Measurements from ENCODE around the gene PRDM15.

Gene PRDM15

DNA sequence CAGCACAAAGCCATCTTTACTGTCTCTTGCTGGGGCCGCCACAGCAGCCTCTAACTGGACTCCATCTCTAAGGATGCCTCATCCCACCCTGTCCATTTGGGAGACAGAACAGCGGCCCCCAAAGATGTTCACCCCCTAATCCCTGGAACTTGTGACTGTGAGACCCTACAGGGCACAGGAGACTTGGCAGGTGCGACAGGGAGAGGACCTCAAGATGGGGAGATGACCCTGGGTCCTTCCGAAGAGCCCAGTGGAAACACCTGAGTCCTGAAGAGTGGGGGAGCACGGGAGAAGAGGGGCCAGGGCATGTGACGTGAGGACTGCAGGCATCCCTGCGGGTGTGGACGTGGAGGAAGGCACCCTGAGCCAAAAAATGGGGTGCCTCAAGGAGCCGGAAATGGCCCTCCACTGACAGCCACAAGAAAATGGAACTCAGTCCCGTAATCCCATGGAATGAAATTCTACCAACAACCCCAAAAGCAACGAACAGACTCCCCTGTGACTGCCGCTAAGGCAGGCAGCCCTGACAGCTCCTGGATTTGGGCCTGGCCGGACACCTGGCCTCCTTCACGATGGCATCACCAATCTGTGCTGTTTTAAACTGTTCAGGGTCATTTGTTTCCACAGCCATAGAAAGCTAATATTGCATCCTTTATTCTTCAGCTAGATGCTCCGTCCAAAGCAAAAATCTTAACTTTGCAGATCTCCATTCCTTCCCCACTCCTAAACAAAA lies 40.7 kb upstream of the PRDM15 start:
- TF ChIP-seq JUND (IDR thresholded peaks at IDR 0.05; ENCODE audit: low read depth): no peak
- in situ Hi-C loops (cut with HindIII; ENCODE audit: low pct_unique_long_range_greater_than_20kb, low sequenced_read_pairs): no loop called here
- no peak for DNase-seq (ENCODE audit: low read depth in 1 of 2, low spot score in 1 of 2)

DNA sequence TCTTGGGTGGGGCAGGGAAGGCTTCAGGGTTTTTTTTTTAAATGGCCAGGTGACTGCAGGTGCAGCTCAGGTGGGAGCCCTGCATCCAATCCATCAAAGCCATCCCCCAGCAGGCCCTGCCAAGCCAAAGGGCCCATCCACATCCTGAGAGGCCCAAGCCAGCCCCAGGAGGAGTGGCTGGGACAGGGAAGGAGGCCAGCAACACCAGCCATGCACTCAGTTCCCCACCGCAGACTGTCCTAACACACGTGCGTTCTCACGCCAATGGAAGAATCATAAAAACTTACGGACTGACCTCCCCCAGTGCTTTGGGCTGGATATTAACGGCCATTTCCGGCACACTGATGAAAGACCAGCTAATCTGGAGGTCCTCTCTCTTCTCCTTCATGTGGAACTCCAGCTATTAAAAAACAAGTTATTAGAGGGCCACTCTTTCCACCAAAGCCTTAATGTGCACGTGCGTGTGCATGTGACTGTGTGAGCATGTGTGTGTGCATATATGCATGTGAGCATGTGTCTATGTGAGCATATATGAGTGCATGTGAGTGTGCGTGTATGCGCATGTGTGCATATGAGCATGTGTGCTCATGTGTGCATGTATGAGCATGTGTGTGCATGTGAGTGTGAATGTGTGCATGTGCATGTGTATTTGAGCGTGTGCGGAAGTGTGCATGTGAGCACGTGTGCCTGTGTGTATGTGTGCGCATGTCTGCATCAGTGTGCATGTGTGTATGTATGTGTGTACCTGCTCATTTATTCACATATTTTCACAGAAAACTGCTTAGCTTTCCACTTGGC lies 39.6 kb upstream of the PRDM15 start:
- in situ Hi-C loops (cut with HindIII; ENCODE audit: low pct_unique_long_range_greater_than_20kb, low sequenced_read_pairs): no loop called here

DNA sequence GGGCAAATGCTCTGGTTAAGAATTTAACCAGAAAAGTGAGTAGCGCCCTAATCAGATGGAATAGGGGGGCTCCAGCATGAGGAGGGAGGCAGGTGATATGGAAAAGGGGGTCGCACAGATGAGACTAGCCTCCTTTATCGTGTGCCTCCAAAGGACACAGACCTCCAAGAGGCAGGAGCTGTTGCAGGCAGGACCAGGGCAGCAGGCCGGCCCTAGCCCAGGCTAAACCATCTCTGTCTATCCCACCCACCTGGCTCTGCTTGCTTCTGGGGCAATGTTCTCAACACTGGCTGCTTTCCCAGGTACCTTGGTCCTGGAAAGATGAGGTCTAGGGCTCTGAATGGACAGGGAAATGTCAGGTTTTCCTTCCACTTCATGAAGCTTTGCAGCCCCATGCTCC lies 38.4 kb upstream of the PRDM15 start:
- DNase-seq (ENCODE audit: low read depth in 1 of 2, low spot score in 1 of 2): no peak
- in situ Hi-C loops (cut with HindIII; ENCODE audit: low pct_unique_long_range_greater_than_20kb, low sequenced_read_pairs): no loop called here
- TF ChIP-seq JUND (IDR thresholded peaks at IDR 0.05; ENCODE audit: low read depth): no peak

More for the DNA sequence above, 39.6 kb upstream of the PRDM15 start:
- no peak for TF ChIP-seq JUND (IDR thresholded peaks at IDR 0.05; ENCODE audit: low read depth)
- DNase-seq (ENCODE audit: low read depth in 1 of 2, low spot score in 1 of 2): no peak

DNA sequence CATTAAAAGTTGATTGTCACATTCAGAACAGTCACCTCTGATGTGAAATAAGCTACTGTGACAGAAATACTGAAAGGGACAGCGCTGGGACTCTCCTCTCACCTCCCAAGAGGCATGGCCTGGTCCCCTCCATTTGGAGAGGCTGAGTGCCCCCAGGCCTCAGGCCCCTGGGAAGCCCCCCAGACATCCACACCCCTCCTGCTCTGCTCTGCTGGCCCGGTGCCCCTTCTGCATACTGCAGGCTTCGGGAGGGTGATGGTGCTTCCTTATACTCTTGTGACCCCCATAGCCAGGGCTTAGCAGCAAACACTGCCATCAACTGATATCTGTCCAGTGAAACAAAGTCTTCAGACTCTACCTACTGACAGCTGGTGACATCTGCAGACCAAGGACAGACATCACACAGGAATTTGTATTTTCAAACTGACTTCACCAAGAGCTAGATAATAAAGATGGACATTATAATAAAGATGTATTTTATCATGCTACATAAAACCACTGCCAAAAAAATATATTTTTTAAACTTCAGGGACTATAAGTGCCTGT lies 37.8 kb upstream of the PRDM15 start:
- DNase-seq (ENCODE audit: low read depth in 1 of 2, low spot score in 1 of 2): no peak
- in situ Hi-C loops (cut with HindIII; ENCODE audit: low pct_unique_long_range_greater_than_20kb, low sequenced_read_pairs): no loop called here
- no peak for TF ChIP-seq JUND (IDR thresholded peaks at IDR 0.05; ENCODE audit: low read depth)

DNA sequence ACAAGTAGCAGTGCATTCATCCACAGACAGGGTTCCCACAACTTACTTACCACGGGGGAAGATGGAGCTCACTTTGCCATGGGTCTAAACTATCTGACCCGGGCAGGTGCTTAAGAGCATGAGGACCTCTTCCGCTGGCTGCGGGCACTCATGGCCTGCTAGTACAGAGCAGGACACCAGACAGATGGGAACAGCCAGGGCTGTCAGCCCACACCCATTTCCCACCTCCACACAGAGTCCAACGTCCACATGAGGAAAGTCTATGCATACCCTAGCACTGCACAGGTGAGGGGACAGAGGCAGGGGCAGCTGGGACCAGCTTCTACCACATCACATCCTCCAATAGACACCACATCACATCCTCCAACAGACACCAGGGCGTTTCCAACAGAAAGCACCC lies 35.8 kb upstream of the PRDM15 start:
- in situ Hi-C loops (cut with HindIII; ENCODE audit: low pct_unique_long_range_greater_than_20kb, low sequenced_read_pairs): no loop called here
- TF ChIP-seq JUND (IDR thresholded peaks at IDR 0.05; ENCODE audit: low read depth): no peak
- no peak for DNase-seq (ENCODE audit: low read depth in 1 of 2, low spot score in 1 of 2)

DNA sequence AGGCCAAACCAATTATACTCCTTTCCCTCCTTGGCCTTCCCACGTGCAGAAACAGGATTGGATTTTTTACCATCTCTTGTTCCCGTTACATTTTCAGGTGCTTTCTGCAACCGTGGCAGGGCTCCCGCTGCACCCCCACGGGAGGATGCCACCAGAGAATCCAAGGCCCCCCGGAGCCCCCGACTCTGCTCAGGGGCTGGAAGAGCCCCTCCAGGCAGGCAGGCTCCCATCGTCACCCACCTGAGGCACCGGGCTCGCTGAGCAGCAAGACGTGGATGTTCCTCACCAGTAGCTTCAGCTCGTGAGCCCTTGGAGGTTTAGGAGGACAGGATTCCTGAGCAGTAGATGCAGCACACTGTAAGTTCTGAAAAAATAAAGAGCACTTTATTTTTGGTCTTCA lies 35.2 kb upstream of the PRDM15 start:
- in situ Hi-C loops (cut with HindIII; ENCODE audit: low pct_unique_long_range_greater_than_20kb, low sequenced_read_pairs): no loop called here
- no peak for DNase-seq (ENCODE audit: low read depth in 1 of 2, low spot score in 1 of 2)
- TF ChIP-seq JUND (IDR thresholded peaks at IDR 0.05; ENCODE audit: low read depth): no peak

DNA sequence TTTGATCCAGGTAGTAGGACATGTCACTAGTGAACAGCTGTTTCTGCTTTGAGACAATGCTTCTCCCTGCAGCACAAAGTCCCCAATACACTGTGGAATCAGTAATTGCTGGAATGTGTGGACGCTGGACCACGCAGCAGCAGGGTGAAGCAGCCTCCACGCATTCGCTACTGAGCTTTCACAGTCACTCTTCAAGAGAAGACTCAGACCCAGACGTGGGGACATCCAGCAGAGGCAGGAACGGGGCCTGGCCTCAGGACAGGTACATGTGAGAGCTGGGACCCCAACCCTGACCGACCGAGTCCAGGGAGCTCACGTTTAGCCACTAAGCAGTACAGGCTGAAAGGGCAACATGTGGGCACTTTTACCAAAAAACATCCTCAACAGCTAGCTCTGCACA lies 34.1 kb upstream of the PRDM15 start:
- no peak for TF ChIP-seq JUND (IDR thresholded peaks at IDR 0.05; ENCODE audit: low read depth)
- in situ Hi-C loops (cut with HindIII; ENCODE audit: low pct_unique_long_range_greater_than_20kb, low sequenced_read_pairs): no loop called here
- no peak for DNase-seq (ENCODE audit: low read depth in 1 of 2, low spot score in 1 of 2)

DNA sequence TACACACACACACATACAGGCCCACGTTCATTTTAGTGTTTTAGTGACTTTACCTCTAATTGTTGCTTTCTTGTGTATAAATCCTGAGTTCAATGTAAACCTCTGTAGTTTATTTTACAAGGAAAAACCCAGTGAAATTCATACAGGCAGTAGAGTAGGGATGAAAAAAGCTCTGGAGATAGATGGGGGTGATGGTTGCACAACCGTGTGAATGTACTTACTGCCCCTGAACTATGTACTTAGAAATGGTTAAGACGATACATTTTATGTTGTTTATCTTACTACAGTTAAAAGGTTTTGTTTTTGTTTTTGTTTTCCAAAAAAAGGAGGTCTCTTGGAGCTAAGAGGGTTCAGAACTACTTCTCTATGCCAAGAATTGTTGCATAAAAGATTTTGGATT lies 29.7 kb upstream of the PRDM15 start:
- in situ Hi-C loops (cut with HindIII; ENCODE audit: low pct_unique_long_range_greater_than_20kb, low sequenced_read_pairs): no loop called here
- DNase-seq (ENCODE audit: low read depth in 1 of 2, low spot score in 1 of 2): no peak
- TF ChIP-seq JUND (IDR thresholded peaks at IDR 0.05; ENCODE audit: low read depth): no peak

DNA sequence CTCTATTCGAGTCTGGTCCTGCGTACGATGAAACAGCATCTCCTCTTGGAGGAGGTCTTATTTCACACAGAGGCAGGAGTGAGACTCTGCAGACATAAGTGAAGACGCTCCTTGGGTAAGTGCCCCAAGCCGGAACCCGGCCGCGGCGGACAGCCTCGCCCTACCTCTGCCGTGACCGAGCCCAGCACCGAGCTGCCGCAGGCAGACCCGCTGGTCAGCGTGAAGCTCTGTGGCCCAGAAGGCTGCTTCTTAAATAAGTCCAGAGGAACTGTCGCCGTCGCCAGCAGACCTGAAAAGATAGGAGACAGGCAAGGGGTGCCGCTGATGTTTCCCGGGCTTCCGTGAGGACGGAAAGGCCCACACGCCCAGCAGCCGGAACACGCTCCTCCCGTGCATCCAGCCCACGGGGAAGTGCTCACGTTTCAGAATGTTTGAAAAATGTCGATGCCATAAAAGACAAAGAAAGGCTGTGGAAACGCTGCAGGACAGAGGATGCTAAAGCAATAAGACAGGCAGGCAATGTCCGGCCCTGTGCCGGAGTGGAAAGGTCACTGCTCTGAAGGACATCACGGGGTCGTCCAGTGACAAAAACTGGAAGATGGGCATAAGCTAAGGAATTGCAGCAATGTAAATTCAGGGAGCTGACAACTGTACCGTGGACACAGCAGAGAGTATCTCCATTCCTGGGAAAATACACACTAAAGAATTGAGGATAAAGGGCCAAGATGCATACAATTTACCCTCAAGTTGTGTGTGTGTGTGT lies 28.5 kb upstream of the PRDM15 start:
- no peak for TF ChIP-seq JUND (IDR thresholded peaks at IDR 0.05; ENCODE audit: low read depth)
- DNase-seq (ENCODE audit: low read depth in 1 of 2, low spot score in 1 of 2): no peak
- in situ Hi-C loops (cut with HindIII; ENCODE audit: low pct_unique_long_range_greater_than_20kb, low sequenced_read_pairs): no loop called here

DNA sequence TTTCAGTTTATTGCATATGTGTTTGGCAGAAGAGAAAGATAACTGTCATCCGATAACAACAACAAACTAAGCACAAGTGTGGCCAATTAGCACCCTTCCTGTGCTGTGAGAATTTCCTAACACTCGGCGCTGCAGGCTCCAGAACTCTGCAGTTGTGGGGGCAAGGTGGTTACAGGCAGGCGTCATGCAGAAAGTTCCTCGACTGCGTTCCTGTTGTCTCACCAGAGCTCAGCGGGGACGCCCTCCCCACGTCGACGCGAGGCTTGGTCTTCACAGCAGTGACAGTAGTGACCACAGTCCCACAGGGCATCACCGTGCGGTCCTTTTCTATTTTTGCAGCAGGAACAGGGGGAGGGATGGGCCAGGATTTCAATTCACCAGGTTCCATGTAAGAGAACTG lies 27.6 kb upstream of the PRDM15 start:
- in situ Hi-C loops (cut with HindIII; ENCODE audit: low pct_unique_long_range_greater_than_20kb, low sequenced_read_pairs): no loop called here
- TF ChIP-seq JUND (IDR thresholded peaks at IDR 0.05; ENCODE audit: low read depth): no peak
- no peak for DNase-seq (ENCODE audit: low read depth in 1 of 2, low spot score in 1 of 2)

DNA sequence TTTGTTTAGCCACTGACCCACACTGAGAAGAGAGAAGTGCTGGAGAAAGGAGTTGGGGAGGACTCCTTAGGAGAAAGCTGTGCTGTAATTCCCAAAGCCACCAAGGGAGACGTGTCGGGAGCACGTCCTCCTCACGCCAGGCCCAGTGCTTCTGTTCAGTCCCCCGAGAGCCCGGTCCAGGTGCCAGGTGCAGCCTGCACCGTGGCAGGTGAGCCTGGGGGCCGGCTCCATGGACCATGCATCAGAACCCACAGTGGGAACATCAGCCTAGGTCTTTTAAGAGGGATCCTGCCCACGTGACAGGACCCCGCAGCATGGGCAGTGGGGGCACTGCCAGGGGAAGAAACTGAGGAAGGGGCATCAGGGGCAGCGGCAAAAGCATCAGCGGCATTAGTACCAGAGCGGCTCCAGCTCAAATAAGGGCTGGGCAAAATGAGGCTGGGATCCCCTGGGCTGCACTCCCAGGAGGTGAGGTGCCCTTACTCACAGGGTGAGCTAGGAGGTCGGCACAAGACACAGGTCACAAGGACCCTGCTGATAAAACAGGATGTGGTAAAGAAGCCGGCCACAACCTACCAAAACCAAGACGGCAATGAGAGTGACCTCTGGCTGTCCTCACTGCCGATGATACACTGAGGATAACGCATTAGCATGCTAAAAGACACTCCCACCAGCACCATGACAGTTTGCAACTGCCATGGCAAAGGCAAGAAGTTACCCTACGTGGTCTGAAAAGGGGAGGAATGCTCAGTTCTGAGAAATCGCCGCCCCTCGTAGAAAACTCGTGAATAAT lies 24.6 kb upstream of the PRDM15 start:
- TF ChIP-seq JUND (IDR thresholded peaks at IDR 0.05; ENCODE audit: low read depth): no peak
- in situ Hi-C loops (cut with HindIII; ENCODE audit: low pct_unique_long_range_greater_than_20kb, low sequenced_read_pairs): no loop called here

DNA sequence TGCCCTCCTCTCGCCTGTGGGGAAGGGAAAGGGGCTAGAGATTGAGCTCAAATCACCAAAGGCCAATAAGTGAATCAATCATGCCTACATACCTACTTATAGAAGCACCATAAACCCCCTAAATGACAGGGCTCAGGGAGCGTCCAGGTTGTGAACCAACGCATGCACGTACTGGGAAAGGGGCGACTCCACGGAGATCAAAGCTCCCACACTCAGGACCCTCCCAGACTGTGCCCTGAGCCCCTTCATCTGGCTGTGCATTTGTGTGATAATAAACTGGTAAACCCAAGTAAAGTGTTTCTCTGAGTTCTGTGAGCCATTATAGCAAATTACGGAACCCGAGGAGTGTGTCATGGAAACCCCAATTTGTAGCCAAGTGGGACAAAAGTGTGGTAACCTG lies 23.8 kb upstream of the PRDM15 start:
- no peak for TF ChIP-seq JUND (IDR thresholded peaks at IDR 0.05; ENCODE audit: low read depth)
- in situ Hi-C loops (cut with HindIII; ENCODE audit: low pct_unique_long_range_greater_than_20kb, low sequenced_read_pairs): no loop called here

More for the DNA sequence above, 24.6 kb upstream of the PRDM15 start:
- no peak for DNase-seq (ENCODE audit: low read depth in 1 of 2, low spot score in 1 of 2)

More for the DNA sequence above, 23.8 kb upstream of the PRDM15 start:
- no peak for DNase-seq (ENCODE audit: low read depth in 1 of 2, low spot score in 1 of 2)
